HepG2 (cell line): ENCODE results near the gene PPP3R1. TPM values are rescaled to one million over a fixed set of nuclear protein-coding genes. Genes with fewer than 3 reads are reported as not detected.

Experiments
- ATAC-seq: fragments of 200-7000 bp; cut with Tn5 transposase; 3 replicates; pipeline ENCODE4 v1.9.1; 2020; ENCODE audit warnings: mild to moderate bottlenecking, moderate library complexity
- BruUV-seq: library from RNA; stranded (reverse); fragments of 400-500 nt; replicated peaks from 2 replicates; lab custom pipeline; 2021; lab: Mats Ljungman, UMichigan
- CTCF ChIA-PET: fragments of 300-600 bp; formaldehyde crosslinking; extraction: SDS; loops from one replicate; lab custom pipeline; 2021; ENCODE audit warnings: low total read pairs, inconsistent platforms, low intra/inter-chr PET ratio; lab: Yijun Ruan, JAX
- POLR2A ChIA-PET: fragments of 350-600 bp; sonication (Branson Sonifier 250); formaldehyde crosslinking; loops from one replicate; lab custom pipeline; 2020; ENCODE audit warnings: antibody characterized with exemption, inconsistent platforms; lab: Yijun Ruan, JAX
- DNase-seq: peaks from one replicate; pipeline ENCODE4 v3.0.0-alpha.2; 2015; ENCODE audit warnings: low spot score
- FAIRE-seq: peaks from 3 replicates; lab custom pipeline; 2011; peaks lifted over from hg19 to GRCh38; lab: Jason Lieb, UNC
- H2AFZ ChIP-seq: one replicate; pipeline ENCODE4 v1.6.1; 2011; ENCODE audit warnings: low read length, inconsistent platforms
- H3K27ac ChIP-seq: fragments of 300-600 bp; 3 replicates; pipeline ENCODE4 v1.8.0; 2011; ENCODE audit warnings: mixed run types, mild to moderate bottlenecking, mixed read lengths, low read length, inconsistent platforms; ENCODE audit not compliant: insufficient read depth; ENCODE audit errors: extremely low read length
- H3K27me3 ChIP-seq, 2 experiments: fragments of 200-600 bp in 1 of 2; 2 replicates in 1 of 2; 3 replicates in 1 of 2; pipeline versions ENCODE4 v1.6.0 to v1.8.0; 2011; ENCODE audit warnings: low read length in 2 of 2, mild to moderate bottlenecking in 2 of 2, moderate library complexity in 2 of 2, inconsistent platforms in 1 of 2; ENCODE audit not compliant: insufficient read depth in 2 of 2, control insufficient read depth in 1 of 2
- H3K36me3 ChIP-seq, 2 experiments: fragments of 200-600 bp in 1 of 2; replicated peaks in 1 of 2; 2 replicates in 1 of 2; 3 replicates in 1 of 2; pipeline versions ENCODE4 v1.5.1 to v1.8.0; 2011; ENCODE audit warnings: low read length in 2 of 2, inconsistent platforms in 1 of 2; ENCODE audit not compliant: insufficient read depth in 2 of 2, control insufficient read depth in 1 of 2
- H3K4me1 ChIP-seq: 2 replicates; pipeline ENCODE4 v1.5.1; 2012; ENCODE audit warnings: low read length, inconsistent platforms; ENCODE audit not compliant: insufficient read depth
- H3K4me2 ChIP-seq: 2 replicates; pipeline ENCODE4 v1.6.0; 2011; ENCODE audit warnings: low read depth, low read length, inconsistent platforms
- H3K4me3 ChIP-seq, 3 experiments: fragments of 200-600 bp in 1 of 3; sonication (generic), shearing (Covaris generic) in 1 of 3; replicated peaks in 1 of 3; 2 replicates each; pipeline ENCODE4 v1.5.1; 2011 to 2016; ENCODE audit warnings: low read length in 3 of 3, inconsistent platforms in 2 of 3, low read depth in 2 of 3, mild to moderate bottlenecking in 2 of 3, control low read depth in 1 of 3, mixed read lengths in 1 of 3; ENCODE audit not compliant: insufficient read depth in 1 of 3
- H3K79me2 ChIP-seq: one replicate; pipeline ENCODE4 v1.6.1; 2011; ENCODE audit warnings: low read length, inconsistent platforms; ENCODE audit not compliant: insufficient read depth
- H3K9ac ChIP-seq: 2 replicates; pipeline ENCODE4 v1.6.0; 2011; ENCODE audit warnings: mild to moderate bottlenecking, low read depth, low read length, inconsistent platforms; ENCODE audit not compliant: insufficient read depth
- H3K9me3 ChIP-seq: 2 replicates; pipeline ENCODE4 v1.5.1; 2012; ENCODE audit warnings: mild to moderate bottlenecking, low read length
- H4K20me1 ChIP-seq: 2 replicates; pipeline ENCODE4 v1.6.0; 2011; ENCODE audit warnings: inconsistent platforms, mild to moderate bottlenecking, low read length, moderate library complexity; ENCODE audit not compliant: insufficient read depth
- AHR ChIP-seq: IDR thresholded peaks from 2 replicates; pipeline ENCODE4 v1.6.1; 2018; ENCODE audit warnings: missing genetic modification reagents, missing compliant biosample characterization
- HCFC1 ChIP-seq: fragments of 150-350 bp; IDR thresholded peaks from 2 replicates; pipeline ENCODE4 v1.6.1; 2014; ENCODE audit warnings: low read depth, low read length
- PHB2 ChIP-seq: fragments of 450-650 bp; IDR thresholded peaks from 2 replicates; pipeline ENCODE4 v1.6.1; 2018; ENCODE audit not compliant: partially characterized antibody
- SALL1 ChIP-seq: sonication (generic); formaldehyde crosslinking; IDR thresholded peaks from 2 replicates; pipeline ENCODE4 v1.8.0; 2022; ENCODE audit warnings: mild to moderate bottlenecking, missing genetic modification reagents
- ZFP1 ChIP-seq: IDR thresholded peaks from 2 replicates; pipeline ENCODE4 v1.6.1; 2016
- ZNF709 ChIP-seq: sonication (generic); formaldehyde crosslinking; IDR thresholded peaks from 2 replicates; pipeline ENCODE4 v1.5.0; 2020; ENCODE audit warnings: mild to moderate bottlenecking, missing genetic modification reagents
- WGBS: methylation state at CpG from one replicate; pipeline ENCODE4 v1.1.6; 2017; ENCODE audit warnings: low lambda C conversion rate; 5-methylcytosine and 5-hydroxymethylcytosine counted together
- in situ Hi-C: cut with HindIII; loops from 2 replicates; pipeline ENCODE4 v1.10.0; 2017; ENCODE audit warnings: low pct_unique_long_range_greater_than_20kb; ENCODE audit not compliant: extremely low pct_ligation_motif_present
- intact Hi-C: fragments of 100-400 bp; cut with micrococcal nuclease; formaldehyde crosslinking; loops from one replicate; pipeline ENCODE4 v1.10.0; 2022; ENCODE audit not compliant: unreplicated experiment
- polyA plus RNA-seq, 8 experiments: library from polyadenylated mRNA; depleted of rRNA in 3 of 8; stranded (reverse) in 7 of 8; unstranded in 1 of 8; fragments of >200 nt; fragmentation: Illumina TruSeq in 4 of 8; extraction: Trizol in 4 of 8; gene quantifications; 2 replicates each; pipeline versions ENCODE4 v1.2.1 to v1.2.3, GENCODE V29; 2011 to 2016; ENCODE audit warnings: low read depth in 4 of 8, missing spikeins in 1 of 8, mixed read lengths in 1 of 8; ENCODE audit not compliant: insufficient read depth in 1 of 8
- total RNA-seq, 5 experiments: library from RNA; depleted of rRNA; stranded (reverse); fragments of >200 nt; fragmentation: Illumina TruSeq; extraction: Trizol; gene quantifications; 2 replicates each; pipeline ENCODE4 v1.2.3, GENCODE V29; 2016; ENCODE audit warnings: low read depth in 1 of 5
- TF ChIP-seq, protein P1 (sequence below): sonication (generic); formaldehyde crosslinking; IDR thresholded peaks from 2 replicates; pipeline ENCODE4 v1.8.0; 2022; ENCODE audit warnings: mild to moderate bottlenecking, missing genetic modification reagents; ENCODE audit not compliant: insufficient replicate concordance
- TF ChIP-seq, protein P2 (sequence below): sonication (generic); formaldehyde crosslinking; IDR thresholded peaks from 2 replicates; pipeline ENCODE4 v1.5.1; 2020; ENCODE audit warnings: mild to moderate bottlenecking, missing genetic modification reagents, borderline replicate concordance

The PPP3R1 gene
- total and polyA plus RNA-seq, 2 of the 13 experiments (the other 11 are each of a cell fraction or from before 2014, with no cell fraction given), result 11.6 to 25.7 TPM

- no peak overlapping the region for H3K4me2 ChIP-seq
- FAIRE-seq, result no peak
- TF ChIP-seq, protein P1, sequence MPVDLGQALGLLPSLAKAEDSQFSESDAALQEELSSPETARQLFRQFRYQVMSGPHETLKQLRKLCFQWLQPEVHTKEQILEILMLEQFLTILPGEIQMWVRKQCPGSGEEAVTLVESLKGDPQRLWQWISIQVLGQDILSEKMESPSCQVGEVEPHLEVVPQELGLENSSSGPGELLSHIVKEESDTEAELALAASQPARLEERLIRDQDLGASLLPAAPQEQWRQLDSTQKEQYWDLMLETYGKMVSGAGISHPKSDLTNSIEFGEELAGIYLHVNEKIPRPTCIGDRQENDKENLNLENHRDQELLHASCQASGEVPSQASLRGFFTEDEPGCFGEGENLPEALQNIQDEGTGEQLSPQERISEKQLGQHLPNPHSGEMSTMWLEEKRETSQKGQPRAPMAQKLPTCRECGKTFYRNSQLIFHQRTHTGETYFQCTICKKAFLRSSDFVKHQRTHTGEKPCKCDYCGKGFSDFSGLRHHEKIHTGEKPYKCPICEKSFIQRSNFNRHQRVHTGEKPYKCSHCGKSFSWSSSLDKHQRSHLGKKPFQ (CRISPR knock-in tag), result no peak
- TF ChIP-seq, protein P2, sequence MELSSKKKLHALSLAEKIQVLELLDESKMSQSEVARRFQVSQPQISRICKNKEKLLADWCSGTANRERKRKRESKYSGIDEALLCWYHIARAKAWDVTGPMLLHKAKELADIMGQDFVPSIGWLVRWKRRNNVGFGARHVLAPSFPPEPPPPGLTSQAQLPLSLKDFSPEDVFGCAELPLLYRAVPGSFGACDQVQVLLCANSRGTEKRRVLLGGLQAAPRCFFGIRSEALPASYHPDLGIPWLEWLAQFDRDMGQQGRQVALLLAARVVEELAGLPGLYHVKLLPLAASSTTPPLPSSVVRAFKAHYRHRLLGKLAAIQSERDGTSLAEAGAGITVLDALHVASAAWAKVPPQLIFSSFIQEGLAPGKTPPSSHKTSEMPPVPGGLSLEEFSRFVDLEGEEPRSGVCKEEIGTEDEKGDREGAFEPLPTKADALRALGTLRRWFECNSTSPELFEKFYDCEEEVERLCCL (CRISPR knock-in tag), result no peak
- no peak for TF ChIP-seq SALL1 (CRISPR knock-in tag)
- no peak for TF ChIP-seq AHR (CRISPR knock-in tag)
- no peak for TF ChIP-seq ZNF709 (CRISPR knock-in tag)
- TF ChIP-seq ZFP1 (CRISPR knock-in tag), result no peak
- no peak for TF ChIP-seq HCFC1
- TF ChIP-seq PHB2, result no peak
- TF ChIP-seq, all 625 proteins: peak for 0
- in situ Hi-C loops, result loop anchor here (5.0 kb wide), 1 partner anchor 172 kb away; no protein-coding TSS in a partner anchor
- ATAC-seq (peak; percentile 65; the same call in 2 of the 3 replicates), DNase-seq (no peak)
- intact Hi-C loops, result loop anchor here (10.0 kb wide), 1 partner anchor 259 kb away; no protein-coding TSS in a partner anchor
- no peaks in the 10 kb centered on the region for H3K36me3 ChIP-seq
- BruUV-seq, result no TSS peak
- H3K4me1 ChIP-seq, result no peaks in the 10 kb centered on the region
- H3K9me3 ChIP-seq, result no peaks in the 10 kb centered on the region
- H2AFZ ChIP-seq, result no peak overlapping the region
- POLR2A ChIA-PET, result interaction anchor here (1.6 kb wide), 1 partner anchor 42 kb away, joined by 4 read pairs; the partner anchor contains the start of gene PPP3R1
- no peak overlapping the region for H3K4me3 ChIP-seq
- H3K9ac ChIP-seq, result no peak overlapping the region
- H3K27me3 ChIP-seq, result no peaks in the 10 kb centered on the region
- H3K27ac ChIP-seq, result no peak overlapping the region
- H3K79me2 ChIP-seq, result no peaks in the 10 kb centered on the region
- CTCF ChIA-PET, result no interaction called here
- no peaks in the 10 kb centered on the region for H4K20me1 ChIP-seq
- 2% methylated on average over 3 of the region's 3 CpGs for WGBS
Measured at GRCh38 chr2:68294187-68294586, 41.9 kb upstream of the PPP3R1 start.
